GM12865 (cell line): Measurements from ENCODE around the gene ZNF525.
"Not testable (repeated sequence)": the region's sequence is repeated elsewhere in the genome, so short reads cannot be mapped to it uniquely, and the experiment has no call there.

Experiments
- DNase-seq: peaks from one replicate; pipeline ENCODE4 v3.0.0; 2010; ENCODE audit warnings: low read depth
- H3K4me3 ChIP-seq: 2 replicates; pipeline ENCODE4 v1.5.1; 2011; ENCODE audit warnings: mild to moderate bottlenecking, low read depth, low read length, control low read depth
- TF ChIP-seq, protein P1 (sequence below): IDR thresholded peaks from 2 replicates; pipeline ENCODE4 v1.5.1; 2011; ENCODE audit warnings: low read length, control low read depth, low read depth, inconsistent platforms; ENCODE audit not compliant: insufficient read depth; ENCODE audit errors: missing control alignments

The ZNF525 gene

DNA sequence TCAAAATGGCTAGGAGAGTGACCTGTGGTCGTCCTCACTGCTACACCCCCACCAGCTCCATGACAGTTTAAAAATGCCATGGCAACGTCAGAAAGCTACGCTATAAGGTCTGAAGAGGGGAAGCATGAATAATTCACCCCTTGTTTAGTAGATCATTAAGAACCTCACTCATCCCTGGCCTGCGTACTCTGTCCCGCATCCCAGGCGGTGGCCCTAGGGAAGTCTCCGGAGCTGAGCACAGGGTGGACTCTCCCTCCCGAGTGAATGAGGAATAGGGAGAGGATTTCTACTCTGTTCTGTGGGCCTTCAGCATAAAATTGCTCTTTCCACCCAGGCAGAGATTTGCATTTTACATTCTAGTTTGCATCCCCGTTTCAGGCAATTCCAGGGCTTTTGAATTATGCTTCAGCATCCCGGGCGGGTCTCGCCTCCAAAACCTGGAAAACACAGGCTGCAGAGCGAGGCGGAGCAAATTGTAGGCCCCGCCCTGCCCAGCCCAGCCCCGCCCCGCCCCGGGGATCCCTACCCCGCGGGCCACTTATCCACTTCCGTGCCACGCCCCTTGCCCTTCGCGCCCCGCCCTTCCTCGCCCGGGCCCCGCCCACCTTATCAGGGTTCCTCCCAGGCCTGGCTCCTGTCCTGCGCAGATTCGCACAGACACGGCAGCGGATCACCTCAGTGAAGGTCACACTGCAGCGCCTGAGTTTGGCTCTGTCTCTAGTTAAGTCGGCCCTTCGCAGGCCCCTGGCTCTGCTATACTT, 7.5 kb upstream of the ZNF525 start:
- no peak for DNase-seq
- TF ChIP-seq, protein P1, sequence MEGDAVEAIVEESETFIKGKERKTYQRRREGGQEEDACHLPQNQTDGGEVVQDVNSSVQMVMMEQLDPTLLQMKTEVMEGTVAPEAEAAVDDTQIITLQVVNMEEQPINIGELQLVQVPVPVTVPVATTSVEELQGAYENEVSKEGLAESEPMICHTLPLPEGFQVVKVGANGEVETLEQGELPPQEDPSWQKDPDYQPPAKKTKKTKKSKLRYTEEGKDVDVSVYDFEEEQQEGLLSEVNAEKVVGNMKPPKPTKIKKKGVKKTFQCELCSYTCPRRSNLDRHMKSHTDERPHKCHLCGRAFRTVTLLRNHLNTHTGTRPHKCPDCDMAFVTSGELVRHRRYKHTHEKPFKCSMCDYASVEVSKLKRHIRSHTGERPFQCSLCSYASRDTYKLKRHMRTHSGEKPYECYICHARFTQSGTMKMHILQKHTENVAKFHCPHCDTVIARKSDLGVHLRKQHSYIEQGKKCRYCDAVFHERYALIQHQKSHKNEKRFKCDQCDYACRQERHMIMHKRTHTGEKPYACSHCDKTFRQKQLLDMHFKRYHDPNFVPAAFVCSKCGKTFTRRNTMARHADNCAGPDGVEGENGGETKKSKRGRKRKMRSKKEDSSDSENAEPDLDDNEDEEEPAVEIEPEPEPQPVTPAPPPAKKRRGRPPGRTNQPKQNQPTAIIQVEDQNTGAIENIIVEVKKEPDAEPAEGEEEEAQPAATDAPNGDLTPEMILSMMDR, result no peak
- H3K4me3 ChIP-seq, result no peak overlapping the region

DNA sequence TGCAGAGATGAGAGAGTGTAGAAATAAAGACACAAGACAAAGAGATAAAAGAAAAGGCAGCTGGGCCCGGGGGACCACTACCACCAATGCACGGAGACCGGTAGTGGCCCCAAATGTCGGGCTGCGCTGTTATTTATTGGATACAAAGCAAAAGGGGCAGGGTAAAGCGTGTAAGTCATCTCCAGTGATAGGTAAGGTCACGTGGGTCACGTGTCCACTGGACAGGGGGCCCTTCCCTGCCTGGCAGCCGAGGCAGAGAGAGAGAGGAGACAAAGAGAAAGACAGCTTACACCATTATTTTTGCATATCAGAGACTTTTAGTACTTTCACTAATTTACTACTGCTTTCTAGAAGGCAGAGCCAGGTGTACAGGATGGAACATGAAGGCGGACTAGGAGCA, 5.4 kb upstream of the ZNF525 start:
- not testable (repeated sequence) for DNase-seq

DNA sequence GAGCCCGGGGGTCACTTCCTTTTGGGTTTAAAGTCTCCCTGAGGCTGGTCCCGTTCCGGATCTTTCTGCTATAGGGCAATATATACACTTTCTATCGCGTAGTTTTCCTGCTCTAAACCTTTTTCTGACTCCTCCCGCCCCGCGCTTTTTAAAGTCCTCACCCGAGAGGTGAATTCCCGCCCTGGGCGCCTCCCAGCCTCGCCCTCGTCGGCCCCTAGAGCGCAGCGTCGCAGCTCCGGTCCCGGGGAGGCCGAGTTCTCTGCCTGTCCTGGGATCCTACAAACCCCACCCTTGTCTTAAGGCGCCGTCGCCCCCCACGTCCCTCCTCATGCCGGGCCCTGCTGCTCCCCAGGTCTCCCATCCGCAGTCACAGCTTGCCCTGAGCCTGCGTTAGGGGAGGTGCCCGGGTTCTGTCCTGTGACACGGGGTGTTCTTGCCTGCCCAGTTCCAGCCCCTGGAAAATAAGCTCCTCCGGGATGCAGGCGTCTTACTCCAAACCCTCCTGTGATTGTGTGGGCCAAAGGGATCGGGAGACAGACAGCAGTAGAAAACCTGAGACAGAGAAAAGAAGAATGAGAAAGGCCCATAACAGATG, 491 bp downstream of the ZNF525 start:
- peak overlapping the region; percentile 60 for H3K4me3 ChIP-seq
- peak; percentile 60 for DNase-seq
- TF ChIP-seq, protein P1, result no peak

More for the DNA sequence above, 5.4 kb upstream of the ZNF525 start:
- not testable (repeated sequence) for H3K4me3 ChIP-seq

DNA sequence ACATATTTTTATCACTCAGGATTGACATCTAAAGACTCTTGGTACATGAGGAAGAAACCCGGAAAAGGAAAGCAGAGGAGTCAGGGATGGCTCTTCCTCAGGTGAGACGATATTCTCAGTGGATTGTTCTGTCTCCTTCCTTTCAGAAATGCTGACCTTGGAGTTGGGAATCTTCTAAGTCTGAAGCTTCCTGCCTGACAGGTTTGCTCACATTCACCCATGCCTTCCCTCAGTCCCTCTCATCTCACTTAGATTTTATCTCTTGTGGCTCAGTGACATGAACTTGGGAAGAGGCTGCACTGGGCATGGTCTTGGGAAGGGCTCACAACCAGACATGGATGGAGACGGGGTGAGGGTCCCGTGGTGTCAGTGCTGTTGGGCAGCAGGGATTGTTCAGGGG, 6.7 kb downstream of the ZNF525 start:
- TF ChIP-seq, protein P1, result no peak
- no peak for DNase-seq

DNA sequence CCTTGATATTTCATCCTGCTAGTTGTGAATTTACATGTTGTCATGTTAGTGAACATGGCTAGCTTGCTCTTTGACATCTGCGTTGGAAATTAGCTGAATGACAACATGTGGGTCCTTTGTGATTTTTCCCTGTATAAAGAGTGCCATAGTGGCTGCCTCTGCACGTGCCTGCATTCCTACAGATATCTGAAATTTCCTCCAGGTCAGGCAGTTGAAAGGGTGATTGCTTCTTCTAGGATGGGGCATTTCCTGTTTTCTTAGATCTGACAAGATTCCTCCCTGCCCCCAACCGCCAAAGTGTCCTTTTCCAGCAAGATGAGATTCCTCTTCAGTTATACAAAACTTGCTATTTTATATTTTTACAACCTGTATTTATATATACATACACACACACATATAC, 8.8 kb downstream of the ZNF525 start:
- DNase-seq, result no peak
- no peak overlapping the region for H3K4me3 ChIP-seq
- TF ChIP-seq, protein P1, result no peak

More for the DNA sequence above, 6.7 kb downstream of the ZNF525 start:
- H3K4me3 ChIP-seq, result no peak overlapping the region

DNA sequence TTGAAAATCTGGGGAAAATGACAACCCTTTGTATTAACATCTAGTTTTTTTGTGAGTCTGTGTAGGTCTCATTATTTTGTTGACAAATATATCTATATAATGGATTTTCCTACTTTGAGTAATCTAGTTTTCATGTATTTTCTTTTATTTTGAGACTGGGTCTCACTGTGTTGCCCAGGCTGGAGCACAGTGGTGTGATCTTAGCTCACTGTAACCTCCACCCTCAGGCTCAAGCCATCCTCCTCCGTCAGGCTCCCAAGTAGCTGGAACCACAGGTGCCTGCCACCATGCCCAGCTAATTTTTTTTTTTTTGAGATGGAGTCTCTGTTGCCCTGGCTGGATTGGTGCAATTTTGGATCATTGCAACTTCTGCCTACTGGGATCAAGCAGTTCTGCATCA, 9.2 kb downstream of the ZNF525 start:
- H3K4me3 ChIP-seq, result no peak overlapping the region
- TF ChIP-seq, protein P1, result no peak
- DNase-seq, result no peak

DNA sequence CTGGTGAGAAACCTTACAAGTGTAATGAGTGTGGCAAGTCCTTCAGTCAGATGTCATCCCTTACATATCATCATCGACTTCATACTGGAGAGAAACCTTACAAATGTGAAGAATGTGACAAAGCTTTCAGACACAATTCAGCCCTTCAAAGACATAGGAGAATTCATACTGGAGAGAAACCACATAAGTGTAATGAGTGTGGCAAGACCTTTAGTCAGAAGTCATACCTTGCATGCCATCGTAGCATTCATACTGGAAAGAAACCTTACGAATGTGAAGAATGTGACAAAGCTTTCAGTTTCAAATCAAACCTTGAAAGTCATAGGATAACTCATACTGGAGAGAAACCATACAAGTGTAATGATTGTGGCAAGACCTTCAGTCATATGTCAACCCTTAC, 15.9 kb downstream of the ZNF525 start:
- DNase-seq, result no peak
- TF ChIP-seq, protein P1, result no peak
- H3K4me3 ChIP-seq, result no peak overlapping the region
